Activated gamma-delta T cell treated with anti-CD3 and anti-CD28 coated beads, Interleukin-2, amount 50 U/mL, for 16 hours (primary cell): ENCODE measurements around the gene ATP6V0E1.
A peak's percentile ranks its signal among the peaks of the same experiment; 100 is the strongest.
"Not testable (repeated sequence)": the region's sequence is repeated elsewhere in the genome, so short reads cannot be mapped to it uniquely, and the experiment has no call there.

Experiments
- DNase-seq: peaks from one replicate; pipeline ENCODE4 v3.0.0-alpha.2; 2020; ENCODE audit warnings: low read depth

The ATP6V0E1 gene

GRCh38 chr5:173039188-173039587 lies 55.6 kb downstream of the ATP6V0E1 start:
- no peak for DNase-seq

- no peak for DNase-seq
Observed at GRCh38 chr5:173039964-173040363, 56.4 kb downstream of the ATP6V0E1 start.

GRCh38 chr5:173041881-173042762 lies 58.6 kb downstream of the ATP6V0E1 start:
- DNase-seq: no peak

GRCh38 chr5:173042763-173043107 lies 59.2 kb downstream of the ATP6V0E1 start:
- no peak for DNase-seq

GRCh38 chr5:173045474-173045873 lies 61.9 kb downstream of the ATP6V0E1 start:
- DNase-seq: no peak

GRCh38 chr5:173047096-173047837 lies 63.7 kb downstream of the ATP6V0E1 start:
- not testable (repeated sequence) for DNase-seq

- DNase-seq: no peak
Observed at GRCh38 chr5:173047838-173048105, 64.2 kb downstream of the ATP6V0E1 start.

- no peak for DNase-seq
Observed at GRCh38 chr5:173050791-173051190, 67.2 kb downstream of the ATP6V0E1 start.

GRCh38 chr5:173051746-173052145 lies 68.2 kb downstream of the ATP6V0E1 start:
- no peak for DNase-seq

GRCh38 chr5:173053041-173053440 lies 69.5 kb downstream of the ATP6V0E1 start:
- no peak for DNase-seq

GRCh38 chr5:173055042-173055721 lies 71.6 kb downstream of the ATP6V0E1 start:
- DNase-seq: no peak

GRCh38 chr5:173055722-173055982 lies 72.1 kb downstream of the ATP6V0E1 start:
- DNase-seq: no peak

- peak; percentile 98 for DNase-seq
Observed at GRCh38 chr5:173055983-173056782, 72.6 kb downstream of the ATP6V0E1 start, which contains the start of gene CREBRF. TSS of gene CREBRF (plus strand) at chr5:173056352. CDS start at chr5:173080776, 24,424 bp downstream.

GRCh38 chr5:173056783-173057061 lies 73.2 kb downstream of the ATP6V0E1 start:
- DNase-seq: peak; percentile 75

- DNase-seq: peak; percentile 99
Observed at GRCh38 chr5:173057062-173057924, 73.7 kb downstream of the ATP6V0E1 start.

- no peak for DNase-seq
Observed at GRCh38 chr5:173062141-173062540, 78.6 kb downstream of the ATP6V0E1 start.

GRCh38 chr5:173065155-173065554 lies 81.6 kb downstream of the ATP6V0E1 start:
- DNase-seq: no peak

- DNase-seq: no peak
Observed at GRCh38 chr5:173069671-173070070, 86.1 kb downstream of the ATP6V0E1 start.

- DNase-seq: no peak
Observed at GRCh38 chr5:173075137-173075843, 91.7 kb downstream of the ATP6V0E1 start.

GRCh38 chr5:173075970-173076369 lies 92.4 kb downstream of the ATP6V0E1 start:
- no peak for DNase-seq

- not testable (repeated sequence) for DNase-seq
Observed at GRCh38 chr5:173076471-173076870, 92.9 kb downstream of the ATP6V0E1 start.
